GM12878 (cell line): Measurements from ENCODE around the gene PPP1R27. TPM values are rescaled to one million over a fixed set of nuclear protein-coding genes. Genes with fewer than 3 reads are reported as not detected.

ENCODE experiments used
- ATAC-seq: fragments of 200-7000 bp; cut with Tn5 transposase; 3 replicates; pipeline ENCODE4 v1.9.1; 2020; ENCODE audit warnings: mild to moderate bottlenecking, moderate library complexity
- BruUV-seq: library from RNA; stranded (reverse); fragments of 400-500 nt; replicated peaks from 2 replicates; lab custom pipeline; 2021; lab: Mats Ljungman, UMichigan
- CTCF ChIA-PET: fragments of 300-600 bp; sonication (Branson Sonifier 250); formaldehyde crosslinking; extraction: SDS; loops from one replicate; lab custom pipeline; 2021; ENCODE audit warnings: inconsistent platforms; lab: Yijun Ruan, JAX
- POLR2A ChIA-PET: fragments of 350-600 bp; formaldehyde crosslinking; extraction: SDS; loops from one replicate; lab custom pipeline; 2021; ENCODE audit warnings: inconsistent platforms; lab: Charles Lee
- RAD21 ChIA-PET: fragments of 300-600 bp; sonication (Branson Sonifier 250); formaldehyde crosslinking; loops from one replicate; lab custom pipeline; 2023; ENCODE audit warnings: antibody characterized with exemption; ENCODE audit not compliant: unreplicated experiment; lab: Charles Lee
- SMC1A ChIA-PET: fragments of 300-600 bp; sonication (Branson Sonifier 250); formaldehyde crosslinking; loops from one replicate; lab custom pipeline; 2023; ENCODE audit not compliant: unreplicated experiment, uncharacterized antibody; lab: Charles Lee
- DNase-seq: peaks from one replicate; pipeline ENCODE4 v3.0.0-alpha.2; 2011; ENCODE audit warnings: low read depth, low spot score
- FAIRE-seq: peaks from 3 replicates; lab custom pipeline; 2011; peaks lifted over from hg19 to GRCh38; lab: Jason Lieb, UNC
- H2AFZ ChIP-seq: 2 replicates; pipeline ENCODE4 v1.6.0; 2011; ENCODE audit warnings: low read depth, low read length, control low read depth; ENCODE audit not compliant: control insufficient read depth
- H3K27ac ChIP-seq: 2 replicates; pipeline ENCODE4 v1.5.1; 2011; ENCODE audit warnings: control low read depth; ENCODE audit not compliant: control insufficient read depth, insufficient read depth
- H3K27me3 ChIP-seq, 2 experiments: replicated peaks in 1 of 2; 2 replicates each; pipeline versions ENCODE4 v1.6.0 to v1.6.1; 2011; ENCODE audit warnings: low read length in 1 of 2; ENCODE audit not compliant: control insufficient read depth in 2 of 2, insufficient read depth in 2 of 2
- H3K36me3 ChIP-seq, 2 experiments: 2 replicates each; pipeline ENCODE4 v1.5.1; 2011; ENCODE audit warnings: low read length in 1 of 2; ENCODE audit not compliant: control insufficient read depth in 2 of 2, insufficient read depth in 2 of 2
- H3K4me1 ChIP-seq: 2 replicates; pipeline ENCODE4 v1.6.1; 2011; ENCODE audit warnings: mild to moderate bottlenecking, low read length, moderate library complexity, mixed read lengths; ENCODE audit not compliant: control insufficient read depth, insufficient read depth
- H3K4me2 ChIP-seq: 2 replicates; pipeline ENCODE4 v1.6.0; 2011; ENCODE audit warnings: control low read depth; ENCODE audit not compliant: control insufficient read depth, insufficient read depth
- H3K4me3 ChIP-seq: fragments of 200-600 bp; sonication (generic); 2 replicates; pipeline ENCODE4 v1.5.1; 2016
- H3K79me2 ChIP-seq: 2 replicates; pipeline ENCODE4 v1.6.0; 2011; ENCODE audit warnings: low read length; ENCODE audit not compliant: control insufficient read depth, insufficient read depth
- H3K9ac ChIP-seq: 2 replicates; pipeline ENCODE4 v1.8.0; 2011; ENCODE audit warnings: low read length, control low read depth, mixed read lengths; ENCODE audit not compliant: control insufficient read depth, insufficient read depth
- H3K9me3 ChIP-seq: replicated peaks from 3 replicates; pipeline ENCODE4 v1.5.1; 2011; ENCODE audit warnings: mild to moderate bottlenecking, low read length; ENCODE audit not compliant: control insufficient read depth, insufficient read depth
- H4K20me1 ChIP-seq: 2 replicates; pipeline ENCODE4 v1.6.0; 2011; ENCODE audit not compliant: control insufficient read depth, insufficient read depth
- HDAC2 ChIP-seq: fragments of 200-600 bp; sonication (generic); IDR thresholded peaks from 2 replicates; pipeline ENCODE4 v1.6.1; 2017
- LARP7 ChIP-seq: fragments of 450-650 bp; IDR thresholded peaks from 2 replicates; pipeline ENCODE4 v1.6.1; 2017; ENCODE audit warnings: mild to moderate bottlenecking
- MLLT1 ChIP-seq: fragments of 450-650 bp; IDR thresholded peaks from 2 replicates; pipeline ENCODE4 v1.6.1; 2016; ENCODE audit warnings: mild to moderate bottlenecking
- NRF1 ChIP-seq: conservative IDR thresholded peaks from 2 replicates; pipeline ENCODE4 v1.6.1; 2011; ENCODE audit warnings: mild to moderate bottlenecking, low read depth, low read length, improper control_type of control experiment
- REST ChIP-seq: IDR thresholded peaks from 2 replicates; pipeline ENCODE4 v1.6.1; 2012; ENCODE audit warnings: mild to moderate bottlenecking, low read depth, low read length
- YBX1 ChIP-seq: fragments of 450-650 bp; IDR thresholded peaks from 2 replicates; pipeline ENCODE4 v1.6.1; 2016; ENCODE audit warnings: antibody characterized with exemption
- WGBS: methylation state at CpG from one replicate; pipeline ENCODE4 v1.1.6; 2016; ENCODE audit warnings: low lambda C conversion rate; ENCODE audit not compliant: insufficient replicate concordance, insufficient coverage; ENCODE audit errors: missing lambda C conversion rate; 5-methylcytosine and 5-hydroxymethylcytosine counted together
- in situ Hi-C: fragments of 300-500 bp; cut with MboI; formaldehyde crosslinking; loops from 9 replicates; pipeline ENCODE4 v1.14.3; 2018; ENCODE audit warnings: mixed read lengths
- intact Hi-C: fragments of 100-400 bp; cut with micrococcal nuclease; formaldehyde crosslinking; loops from one replicate; pipeline ENCODE4 v1.14.2; 2022; ENCODE audit not compliant: unreplicated experiment
- polyA plus RNA-seq, 11 experiments: library from polyadenylated mRNA; depleted of rRNA in 4 of 11; unstranded in 6 of 11; stranded (reverse) in 5 of 11; fragments of >200 nt; fragmentation: Nextera tagmentation in 4 of 11; fragmentation: Illumina TruSeq in 1 of 11; extraction: Ambion mirVana in 4 of 11; extraction: Trizol in 1 of 11; gene quantifications; 1 replicate in 1 of 11; 2 replicates in 10 of 11; pipeline versions ENCODE4 v1.2.1 to v1.2.3, GENCODE V29; 2011 to 2016; ENCODE audit warnings: inconsistent platforms in 2 of 11, missing spikeins in 2 of 11, low read depth in 1 of 11
- total RNA-seq, 4 experiments: library from RNA; depleted of rRNA in 3 of 4; stranded (reverse); fragments of >200 nt in 3 of 4; fragmentation: Illumina TruSeq in 1 of 4; extraction: Trizol in 1 of 4; gene quantifications; 2 replicates each; pipeline versions ENCODE4 v1.2.1 to v1.2.3, GENCODE V29; 2013 to 2021

The PPP1R27 gene
- total and polyA plus RNA-seq, 10 of the 15 experiments (the other 5 are each of a cell fraction or from before 2014, with no cell fraction given) = 0.17 to 1.6 (median 0.49) TPM; not detected in 3

- no peaks in the 10 kb centered on the region for H3K79me2 ChIP-seq
- ATAC-seq (no peak), FAIRE-seq (no peak), DNase-seq (no peak)
- TF ChIP-seq REST = no peak
- no peak for TF ChIP-seq LARP7
- TF ChIP-seq NRF1 = no peak
- TF ChIP-seq MLLT1 = no peak
- no peak for TF ChIP-seq YBX1
- no peak for TF ChIP-seq HDAC2
- no peak overlapping the region for H3K4me3 ChIP-seq
- no peak overlapping the region for H3K27ac ChIP-seq
- H3K4me2 ChIP-seq = no peak overlapping the region
- CTCF ChIA-PET = no interaction called here
- in situ Hi-C loops (no loop called here), intact Hi-C loops (no loop called here)
- H3K9me3 ChIP-seq = no peaks in the 10 kb centered on the region
- no peaks in the 10 kb centered on the region for H3K36me3 ChIP-seq
- no peaks in the 10 kb centered on the region for H3K4me1 ChIP-seq
- POLR2A ChIA-PET = no interaction called here
- BruUV-seq = no TSS peak
- RAD21 ChIA-PET = no interaction called here
- H3K9ac ChIP-seq = no peak overlapping the region
- peaks cover 1 to 4% of the 10 kb centered on the region in 2 experiments; a peak in 1 of 4 replicates for H3K27me3 ChIP-seq
- SMC1A ChIA-PET = no interaction called here
- H2AFZ ChIP-seq = no peak overlapping the region
- no peaks in the 10 kb centered on the region for H4K20me1 ChIP-seq
- WGBS = 60% methylated on average over 24 of the region's 26 CpGs
Measured at GRCh38 chr17:81802856-81803643, 31.8 kb downstream of the PPP1R27 start.
